Erythroblast (primary cell): Measurements from ENCODE around the gene ASH1L.
"Not testable (repeated sequence)": the region's sequence is repeated elsewhere in the genome, so short reads cannot be mapped to it uniquely, and the experiment has no call there.

ENCODE experiments used
- GATA1 ChIP-seq: IDR thresholded peaks from 2 replicates; pipeline ENCODE4 v1.6.1; 2011; ENCODE audit warnings: low read depth, mild to moderate bottlenecking, control low read depth, low read length, moderate library complexity
- POLR2A ChIP-seq: IDR thresholded peaks from 2 replicates; pipeline ENCODE4 v1.6.1; 2011; ENCODE audit warnings: mild to moderate bottlenecking, low read length

DNA sequence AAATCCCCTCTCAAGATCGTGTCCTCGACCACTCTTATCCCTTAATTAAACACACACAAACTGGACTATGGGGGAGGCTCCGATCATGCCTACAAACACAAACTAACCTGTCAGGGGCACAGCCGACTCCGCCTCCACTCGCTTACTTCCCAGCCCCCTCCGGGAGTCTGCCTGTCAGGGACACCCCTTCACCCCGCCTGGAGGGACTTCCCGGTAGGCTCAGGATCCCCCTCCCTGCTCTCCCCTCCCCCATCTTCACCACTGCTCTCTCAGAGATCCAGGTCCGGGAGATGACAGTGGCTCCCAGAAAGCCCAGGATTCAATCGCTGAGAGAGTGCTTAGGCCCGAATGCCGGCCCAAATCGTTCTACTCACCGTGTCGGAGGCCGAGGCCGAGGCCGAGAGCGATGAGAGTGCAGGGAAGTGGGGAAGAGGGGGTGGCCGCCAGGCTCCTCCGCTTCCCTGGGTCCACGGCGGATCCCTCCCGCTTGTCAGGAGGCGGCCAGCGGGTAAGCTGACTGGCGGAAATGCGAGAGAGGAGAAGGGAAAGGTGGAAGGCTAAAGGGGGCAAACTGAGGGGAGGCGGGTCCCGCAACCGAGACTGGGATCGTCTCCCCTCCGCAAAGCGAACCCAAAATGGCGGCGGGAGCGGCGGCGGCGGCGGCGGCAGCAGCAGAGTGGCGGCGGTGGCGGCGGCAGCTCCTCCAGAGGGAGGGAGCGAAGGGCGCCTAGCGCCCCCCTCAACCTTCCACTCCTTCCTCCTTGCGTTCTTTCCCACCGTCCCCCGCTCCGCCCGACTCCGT lies 623 bp downstream of the ASH1L start:
- TF ChIP-seq GATA1, POLR2A: not testable (repeated sequence)
